SK-N-MC (cell line): Measurements from ENCODE around the gene GNA15.
A peak's percentile ranks its signal among the peaks of the same experiment; 100 is the strongest.
"Not testable (repeated sequence)": the region's sequence is repeated elsewhere in the genome, so short reads cannot be mapped to it uniquely, and the experiment has no call there.

Source experiments
- DNase-seq: peaks from one replicate; pipeline ENCODE4 v3.0.0-alpha.2; 2011; ENCODE audit warnings: low read depth, low spot score
- H3K27ac ChIP-seq: fragments of 200-600 bp; sonication (generic); 2 replicates; pipeline ENCODE4 v1.5.1; 2016; ENCODE audit warnings: mixed run types
- H3K36me3 ChIP-seq: fragments of 200-600 bp; sonication (generic); 2 replicates; pipeline ENCODE4 v1.6.1; 2017; ENCODE audit warnings: antibody characterized with exemption, low read length, mixed read lengths; ENCODE audit not compliant: insufficient read depth
- H3K4me3 ChIP-seq: fragments of 200-600 bp; sonication (generic); 2 replicates; pipeline ENCODE4 v1.5.1; 2016
- H3K9ac ChIP-seq: fragments of 200-600 bp; sonication (generic); 2 replicates; pipeline ENCODE4 v1.8.0; 2017; ENCODE audit warnings: mixed run types, mixed read lengths; ENCODE audit not compliant: insufficient read length
- H3K9me3 ChIP-seq: fragments of 200-600 bp; sonication (generic); 2 replicates; pipeline ENCODE4 v1.6.1; 2017; ENCODE audit warnings: low read depth, mild to moderate bottlenecking, antibody characterized with exemption, low read length, moderate library complexity, mixed read lengths
- EZH2 ChIP-seq: fragments of 200-600 bp; sonication (generic); IDR thresholded peaks from one replicate; pipeline ENCODE4 v1.6.1; 2017; ENCODE audit warnings: antibody characterized with exemption
- FOXP2 ChIP-seq: optimal IDR thresholded peaks from 2 replicates; pipeline ENCODE3; 2011; ENCODE audit warnings: mild to moderate bottlenecking, moderate library complexity; ENCODE audit not compliant: insufficient read depth; ENCODE audit errors: extremely low read length, control extremely low read depth
- POLR2AphosphoS5 ChIP-seq: IDR thresholded peaks from 2 replicates; pipeline ENCODE4 v1.6.1; 2012; ENCODE audit warnings: mild to moderate bottlenecking, low read depth, low read length, borderline replicate concordance

GNA15 gene

DNA sequence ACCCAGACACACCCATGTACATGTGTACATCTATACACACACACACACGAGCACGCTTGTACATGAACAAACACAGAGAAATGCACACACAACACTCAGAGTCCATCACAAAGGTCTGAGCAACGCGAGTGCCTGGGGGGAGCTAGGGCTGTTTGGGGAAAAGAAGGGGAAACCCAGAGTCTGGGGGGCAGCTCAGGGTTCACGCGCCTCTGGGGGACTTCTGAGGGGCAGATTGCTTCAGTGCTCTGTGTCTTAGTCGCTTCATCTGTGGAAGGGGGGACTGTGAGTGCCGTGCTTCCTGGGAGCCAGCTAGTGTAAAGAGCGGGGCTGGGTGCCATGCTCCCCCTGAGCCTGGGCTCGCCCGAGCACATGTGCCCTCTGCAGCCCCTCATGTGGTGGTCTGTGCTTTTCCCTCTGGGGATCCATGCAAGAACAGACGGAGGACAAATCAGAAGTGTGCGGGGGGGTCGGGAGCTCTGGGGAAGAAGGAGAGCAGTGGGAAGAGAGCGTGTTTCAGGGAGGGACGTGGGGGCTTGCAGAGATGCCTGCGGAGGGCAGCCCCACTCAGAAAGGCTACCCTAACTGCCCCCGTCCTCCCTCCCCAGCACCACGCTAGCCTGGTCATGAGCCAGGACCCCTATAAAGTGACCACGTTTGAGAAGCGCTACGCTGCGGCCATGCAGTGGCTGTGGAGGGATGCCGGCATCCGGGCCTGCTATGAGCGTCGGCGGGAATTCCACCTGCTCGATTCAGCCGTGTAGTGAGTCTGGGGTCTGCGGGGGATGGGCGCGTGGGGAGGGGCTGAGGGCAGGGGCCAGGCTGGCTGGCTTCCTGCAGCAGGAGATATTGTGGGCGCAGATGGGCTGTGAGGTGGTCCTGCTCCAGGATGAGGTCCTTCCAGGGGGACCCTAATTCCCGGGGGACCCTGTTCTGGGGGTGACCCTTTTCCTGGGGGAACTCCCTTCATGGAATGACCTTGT, 14.0 kb downstream of the GNA15 start:
- H3K9ac ChIP-seq = no peak overlapping the region
- no peak overlapping the region for H3K4me3 ChIP-seq
- no peaks in the 10 kb centered on the region for H3K36me3 ChIP-seq
- DNase-seq = no peak
- no peak for TF ChIP-seq POLR2AphosphoS5
- TF ChIP-seq FOXP2 = no peak
- TF ChIP-seq EZH2 = no peak
- H3K9me3 ChIP-seq = no peaks in the 10 kb centered on the region
- H3K27ac ChIP-seq = no peak overlapping the region

DNA sequence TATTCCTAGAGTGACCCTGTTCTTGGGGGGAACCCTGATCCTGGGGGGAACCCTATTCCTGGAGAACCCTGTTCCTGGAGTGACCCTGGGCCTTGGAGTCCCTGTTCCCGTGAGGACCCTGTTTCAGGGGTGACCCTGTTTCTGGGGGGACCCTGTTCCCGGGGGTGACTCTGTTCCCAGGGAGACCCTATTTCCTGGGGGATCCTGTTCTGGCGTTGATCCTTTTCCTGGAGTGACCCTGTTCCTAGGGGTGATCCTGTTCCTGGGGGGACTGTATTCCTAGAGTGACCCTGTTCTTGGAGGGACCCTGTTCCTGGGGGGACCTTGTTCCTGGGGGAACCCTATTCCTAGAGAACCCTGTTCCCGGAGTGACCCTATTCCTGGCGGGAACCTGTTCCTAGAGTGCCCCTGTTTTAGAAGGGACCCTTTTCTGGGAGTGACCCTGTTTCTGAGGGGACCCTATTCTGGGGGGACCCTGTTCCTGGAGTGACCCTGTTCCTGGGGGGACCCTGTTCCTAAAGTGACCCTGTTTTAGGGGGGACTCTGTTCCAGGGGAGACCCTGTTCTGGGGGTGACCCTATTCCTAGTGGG, 15.0 kb downstream of the GNA15 start:
- H3K4me3 ChIP-seq = no peak overlapping the region
- TF ChIP-seq POLR2AphosphoS5 (no peak), EZH2 (no peak), FOXP2 (no peak)
- H3K9me3 ChIP-seq = no peaks in the 10 kb centered on the region
- H3K27ac ChIP-seq = no peak overlapping the region
- no peak for DNase-seq
- H3K9ac ChIP-seq = no peak overlapping the region
- H3K36me3 ChIP-seq = no peaks in the 10 kb centered on the region

DNA sequence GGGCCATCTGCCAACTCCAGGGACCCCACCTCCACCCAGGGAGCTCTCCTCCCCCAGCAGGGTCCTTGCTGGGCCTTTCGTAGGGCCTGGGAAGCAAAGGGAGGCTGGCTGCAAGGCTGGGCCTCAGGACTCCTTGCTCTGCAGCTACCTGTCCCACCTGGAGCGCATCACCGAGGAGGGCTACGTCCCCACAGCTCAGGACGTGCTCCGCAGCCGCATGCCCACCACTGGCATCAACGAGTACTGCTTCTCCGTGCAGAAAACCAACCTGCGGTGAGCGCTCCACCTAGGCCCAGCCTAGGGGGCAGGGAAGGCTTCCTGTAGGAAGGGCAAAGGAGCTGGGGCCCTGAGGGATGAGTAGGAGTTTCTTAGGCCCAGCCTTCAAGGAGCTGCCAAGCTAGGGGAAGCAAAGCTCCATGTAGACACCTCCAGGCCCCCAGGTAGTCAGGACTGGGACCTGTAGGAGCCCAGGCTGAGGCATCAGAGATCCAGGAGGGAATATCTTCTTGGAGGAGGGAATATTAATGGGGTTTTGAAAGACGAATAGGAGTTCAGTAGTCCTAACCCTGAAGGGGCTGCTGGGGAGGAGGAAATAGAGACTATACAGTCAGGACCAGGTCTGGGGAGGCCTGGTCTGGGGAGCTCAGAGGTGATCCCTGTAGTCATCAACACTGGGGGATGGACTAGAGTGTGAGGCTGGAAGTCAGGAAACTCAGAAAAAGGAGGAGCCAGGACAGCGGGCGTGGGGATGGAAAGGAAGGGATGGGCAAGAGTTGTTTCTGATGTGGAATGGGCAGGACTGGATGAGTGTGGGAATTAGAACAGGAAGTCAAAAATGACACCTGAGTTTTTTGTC, 16.0 kb downstream of the GNA15 start:
- H3K36me3 ChIP-seq = no peaks in the 10 kb centered on the region
- DNase-seq = no peak
- H3K9ac ChIP-seq = no peak overlapping the region
- TF ChIP-seq POLR2AphosphoS5 = no peak
- TF ChIP-seq EZH2 = no peak
- TF ChIP-seq FOXP2 = no peak
- H3K27ac ChIP-seq = no peak overlapping the region
- no peak overlapping the region for H3K4me3 ChIP-seq
- H3K9me3 ChIP-seq = no peaks in the 10 kb centered on the region

DNA sequence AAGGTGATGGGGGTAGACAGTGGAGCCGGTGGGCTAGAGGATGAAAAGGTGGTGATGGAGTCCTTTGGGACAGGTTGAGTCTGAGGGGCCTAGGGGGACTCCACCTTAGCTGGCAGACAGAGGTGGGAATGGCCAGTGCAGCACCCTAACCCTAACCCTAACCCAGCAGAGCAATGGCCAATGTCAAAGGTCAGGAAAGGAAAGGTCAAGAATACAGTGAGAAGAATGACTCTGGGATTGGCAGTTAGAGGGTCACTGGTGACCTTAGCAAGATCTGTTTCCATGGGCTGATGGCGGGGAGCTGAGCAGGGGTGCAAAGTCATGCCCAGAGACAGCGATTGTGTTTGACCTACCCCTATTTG, 16.6 kb downstream of the GNA15 start:
- DNase-seq = no peak
- Histone ChIP-seq H3K36me3 (no peaks in the 10 kb centered on the region), H3K9me3 (no peaks in the 10 kb centered on the region), H3K9ac (no peak overlapping the region), H3K27ac (no peak overlapping the region), H3K4me3 (no peak overlapping the region)
- no peak for TF ChIP-seq EZH2
- TF ChIP-seq POLR2AphosphoS5 = no peak
- TF ChIP-seq FOXP2 = no peak

DNA sequence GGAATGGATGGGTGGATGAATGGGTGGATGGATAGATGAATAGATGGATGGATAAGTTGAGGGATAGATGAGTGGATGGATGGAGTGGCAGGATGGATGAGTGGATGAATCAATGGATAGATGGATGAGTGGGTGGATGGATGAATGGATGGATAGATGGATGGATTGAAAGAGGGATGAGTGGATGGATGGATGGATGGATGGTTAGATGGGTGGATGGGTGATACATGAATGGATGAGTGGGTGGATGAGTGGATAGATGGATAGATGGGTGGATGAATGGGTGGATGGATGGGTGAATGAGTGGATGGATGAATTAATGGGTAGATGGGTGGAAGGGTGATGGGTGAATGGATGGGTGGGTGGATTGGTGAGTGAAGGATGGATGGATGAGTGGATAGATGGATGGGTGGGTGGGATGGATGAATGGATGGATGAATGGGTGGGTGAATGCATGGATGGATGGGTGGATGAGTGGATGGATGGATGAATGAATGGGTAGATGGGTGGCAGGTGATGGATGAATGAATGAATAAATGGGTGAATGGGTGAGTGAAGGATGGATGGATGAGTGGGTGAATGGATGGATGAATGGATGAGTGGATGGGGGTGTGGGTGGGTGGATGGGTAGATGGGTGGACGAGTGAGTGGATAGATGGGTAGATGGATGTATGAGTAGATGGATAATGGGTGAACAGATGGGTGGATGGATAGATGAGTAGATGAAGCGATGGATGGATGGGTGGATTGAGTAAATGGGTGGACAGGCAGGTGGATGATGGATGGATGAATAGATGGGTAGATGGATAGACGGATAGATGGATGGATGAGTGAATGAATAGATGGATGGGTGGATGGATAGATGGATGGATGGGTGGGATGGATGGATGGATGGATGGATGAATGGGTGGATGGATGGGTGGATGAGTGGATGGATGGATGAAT, 17.7 kb downstream of the GNA15 start:
- no peak for DNase-seq
- Histone ChIP-seq H3K27ac (no peak overlapping the region), H3K36me3 (no peaks in the 10 kb centered on the region), H3K9me3 (no peaks in the 10 kb centered on the region), H3K9ac (no peak overlapping the region), H3K4me3 (no peak overlapping the region)
- TF ChIP-seq EZH2 (no peak), POLR2AphosphoS5 (no peak), FOXP2 (no peak)

DNA sequence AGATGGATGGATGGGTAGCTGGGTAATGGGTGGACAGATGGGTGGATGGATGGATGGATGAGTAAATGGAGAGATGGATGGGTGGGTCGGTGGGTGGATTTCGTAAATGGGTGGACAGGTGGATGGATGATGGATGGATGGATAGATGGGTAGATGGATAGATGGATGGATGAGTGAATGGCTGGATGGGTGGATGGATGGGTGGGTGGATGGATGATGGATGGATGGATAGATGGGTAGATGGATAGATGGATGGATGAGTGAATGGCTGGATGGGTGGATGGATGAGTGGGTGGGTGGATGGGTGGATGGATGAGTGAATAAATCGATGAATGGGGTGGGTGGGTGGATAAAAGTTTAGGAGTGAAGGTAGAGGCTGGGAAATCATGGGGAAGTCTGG, 18.6 kb downstream of the GNA15 start:
- H3K9ac ChIP-seq, H3K9me3 ChIP-seq, H3K27ac ChIP-seq, H3K36me3 ChIP-seq, DNase-seq, H3K4me3 ChIP-seq: not testable (repeated sequence)

DNA sequence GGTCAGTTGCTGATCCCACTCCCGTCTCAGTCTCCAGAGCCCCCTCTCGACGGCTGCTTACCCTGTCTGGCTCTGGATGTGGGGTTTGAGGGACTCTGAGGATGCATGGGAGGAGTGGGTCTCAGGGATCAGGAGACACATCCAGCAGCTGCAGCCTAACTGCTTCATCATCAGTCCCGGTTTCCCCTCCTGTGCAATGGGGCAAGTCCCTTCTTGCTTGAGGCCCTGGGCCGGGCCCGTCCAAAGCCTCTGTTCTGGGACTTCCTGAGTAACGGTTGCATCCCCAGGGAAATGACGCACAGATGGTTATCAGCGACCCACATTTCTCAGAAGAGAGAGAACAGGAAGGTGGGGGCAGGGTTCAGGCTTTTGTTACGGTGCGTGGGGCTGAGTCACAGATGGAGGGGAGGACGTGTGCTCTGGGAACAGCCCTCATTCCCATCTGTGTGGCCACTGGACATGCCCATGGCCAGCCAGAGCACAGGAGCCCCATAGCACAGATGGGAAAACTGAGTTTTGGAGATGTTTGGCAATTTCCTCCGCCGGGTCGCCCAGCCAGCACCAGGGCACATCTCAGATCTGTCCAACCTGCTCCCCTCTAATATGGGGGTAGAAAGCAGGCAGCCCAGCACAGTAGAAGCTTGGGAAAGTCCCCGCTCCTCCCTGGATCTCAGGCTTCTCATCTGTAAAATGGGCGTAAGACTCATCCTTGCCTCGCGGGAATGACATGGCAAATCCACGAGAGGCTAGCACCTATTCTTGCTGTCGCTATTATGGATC, 19.3 kb downstream of the GNA15 start:
- DNase-seq = peak; percentile 58
- H3K9me3 ChIP-seq = 0 out of 2 replicates have a peak, but pooled peaks cover under 1% of the 10 kb centered on the region
- TF ChIP-seq EZH2 = no peak
- no peak for TF ChIP-seq POLR2AphosphoS5
- TF ChIP-seq FOXP2 = no peak
- H3K36me3 ChIP-seq = no peaks in the 10 kb centered on the region
- H3K9ac ChIP-seq = no peak overlapping the region
- H3K27ac ChIP-seq = no peak overlapping the region
- no peak overlapping the region for H3K4me3 ChIP-seq
